HG03460 (cell line): ENCODE data around the gene STK11IP.
A peak's percentile ranks its signal among the peaks of the same experiment; 100 is the strongest.

Experiments
- ATAC-seq: cut with Tn5 transposase; IDR thresholded peaks from one replicate; pipeline ENCODE4 v1.9.1; 2021; ENCODE audit not compliant: unreplicated experiment

STK11IP gene

DNA sequence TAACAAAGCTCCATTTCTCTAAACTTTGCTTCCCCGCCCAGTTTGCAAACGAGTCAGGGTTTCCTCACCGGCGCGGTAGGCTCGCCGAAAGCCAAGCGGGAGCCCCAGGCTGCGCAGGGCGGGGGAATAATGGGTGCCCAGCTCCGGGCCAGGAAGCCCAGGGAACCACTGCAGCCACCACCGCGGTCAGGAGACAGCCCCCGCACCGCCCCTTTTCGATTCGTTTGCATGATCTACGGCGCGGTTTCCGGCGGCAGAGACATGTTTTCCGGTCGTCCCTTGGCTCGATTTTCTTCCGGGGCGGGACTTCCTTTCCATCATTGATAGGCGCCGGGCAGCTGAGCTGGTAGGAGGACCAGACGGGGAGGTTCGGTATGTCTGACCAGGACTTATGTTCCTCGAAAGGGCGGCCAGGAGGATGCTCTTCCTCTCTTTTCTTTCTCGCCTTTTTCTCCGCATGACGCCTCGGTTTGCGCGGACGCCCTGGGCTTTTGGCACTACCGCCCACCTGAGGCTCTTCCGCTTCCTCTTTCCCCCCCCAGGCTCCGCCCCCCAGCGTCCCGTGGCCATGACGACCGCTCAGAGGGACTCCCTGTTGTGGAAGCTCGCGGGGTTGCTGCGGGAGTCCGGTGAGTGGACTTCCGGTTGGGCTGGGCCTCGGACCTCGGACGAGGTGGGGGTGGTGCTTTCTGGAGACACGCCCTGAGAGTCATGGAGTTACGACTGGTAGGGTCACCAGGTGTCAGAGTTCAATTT lies at the start of gene STK11IP:
Gene STK11IP, plus strand, starts transcription at position 306 of the 756 bp plus-strand sequence. Its CDS starts 263 bp downstream, at position 569.
- peak; percentile 94 for ATAC-seq

GRCh38 chr2:219548990-219549389 lies 48.7 kb upstream of the STK11IP start:
- ATAC-seq = no peak

DNA sequence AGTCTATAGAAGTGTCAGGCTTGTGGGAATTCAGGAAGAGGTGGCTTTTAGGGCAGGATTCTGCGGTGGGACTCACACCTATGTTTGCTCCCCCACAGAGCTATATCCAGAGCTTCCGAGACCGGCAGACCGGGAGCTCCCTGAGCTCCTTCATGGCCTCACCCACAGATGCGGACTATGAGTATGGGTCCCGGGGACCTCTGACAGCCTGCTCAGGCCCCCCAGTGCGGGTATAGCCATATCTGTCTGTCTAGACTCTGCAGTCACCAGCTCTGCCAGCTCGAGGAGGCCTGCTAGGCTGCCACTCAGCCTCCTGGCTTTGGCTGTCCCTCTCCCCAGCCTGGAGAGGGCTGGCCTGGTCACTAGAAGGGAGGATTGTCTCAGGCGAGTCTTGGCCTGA lies 48.0 kb upstream of the STK11IP start:
- no peak for ATAC-seq

GRCh38 chr2:219551441-219552381 lies 45.9 kb upstream of the STK11IP start:
- peak; percentile 22 for ATAC-seq

DNA sequence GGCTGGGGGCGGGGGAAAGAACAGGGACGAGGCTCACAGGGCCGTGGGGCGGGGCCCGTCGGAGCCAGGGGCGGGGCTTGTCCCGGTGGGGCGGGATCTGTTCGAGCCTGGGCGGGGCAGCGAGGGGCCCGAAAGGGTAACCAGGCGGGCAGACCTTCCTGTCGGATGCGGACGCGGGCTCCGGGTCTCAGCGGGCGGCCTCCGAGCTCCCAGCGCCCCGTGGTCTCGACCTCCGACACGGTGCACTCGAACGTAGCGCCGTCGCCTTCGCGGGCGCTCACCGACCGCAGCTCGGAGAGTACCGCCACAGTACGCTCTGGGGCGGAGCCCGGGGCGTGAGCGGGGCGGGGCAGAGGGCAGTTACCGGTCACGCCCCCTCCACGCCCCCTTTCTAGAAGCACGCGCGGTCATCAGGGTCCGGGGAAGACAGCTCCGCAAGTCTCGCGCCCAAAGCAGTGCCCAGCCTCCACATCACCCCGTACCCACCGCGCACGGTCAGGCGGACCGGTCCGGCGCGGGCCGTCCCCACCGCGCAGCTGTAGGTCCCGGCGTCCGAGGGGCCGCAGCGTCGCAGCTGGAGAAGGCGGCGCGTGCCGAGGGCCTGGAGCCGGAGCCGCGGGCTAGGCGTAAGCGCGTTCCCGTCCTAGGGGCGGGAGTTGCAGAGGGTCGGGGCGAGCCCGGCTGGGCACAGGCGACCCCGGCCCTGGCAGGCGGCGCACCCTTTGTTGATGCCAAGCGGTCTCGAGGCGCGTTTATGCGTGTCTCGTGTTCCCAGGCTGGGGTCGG lies 45.1 kb upstream of the STK11IP start:
- ATAC-seq = peak; percentile 91

DNA sequence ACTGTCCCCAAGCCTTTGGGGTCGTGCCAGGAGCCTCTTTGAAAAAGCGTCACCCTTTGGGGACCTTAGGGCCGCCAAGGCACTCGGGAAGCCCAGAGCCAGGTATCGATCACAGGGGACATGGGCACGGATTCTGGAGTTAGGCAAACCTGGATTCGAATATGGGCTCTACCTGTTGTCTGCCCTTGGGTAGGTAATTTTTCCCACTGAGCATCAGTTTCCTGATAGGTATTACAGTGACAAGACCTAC lies 44.6 kb upstream of the STK11IP start:
- ATAC-seq = no peak

GRCh38 chr2:219553463-219553963 lies 44.1 kb upstream of the STK11IP start:
- no peak for ATAC-seq

DNA sequence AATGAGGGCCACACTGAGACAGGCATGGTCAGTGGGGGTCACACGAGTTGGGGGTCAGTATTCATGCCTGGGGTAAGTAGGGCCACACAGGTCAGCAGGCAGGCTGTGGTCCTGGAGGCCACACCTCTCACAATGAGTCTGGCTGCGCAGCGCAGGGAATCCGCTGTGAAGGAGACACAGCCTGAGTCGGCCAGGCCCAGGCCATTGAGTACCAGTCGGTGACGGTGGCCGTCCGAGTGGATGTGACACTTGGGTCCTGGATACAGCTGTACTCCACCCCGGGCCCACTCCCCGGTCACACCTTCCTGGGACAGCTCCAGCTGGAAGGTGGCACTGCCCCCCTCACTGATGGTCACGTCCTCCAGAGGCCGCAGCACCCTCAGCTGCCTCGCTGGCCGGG lies 43.3 kb upstream of the STK11IP start:
- no peak for ATAC-seq

- no peak for ATAC-seq
These were observed 41.7 kb upstream of the STK11IP start for GRCh38 chr2:219555956-219556355.

DNA sequence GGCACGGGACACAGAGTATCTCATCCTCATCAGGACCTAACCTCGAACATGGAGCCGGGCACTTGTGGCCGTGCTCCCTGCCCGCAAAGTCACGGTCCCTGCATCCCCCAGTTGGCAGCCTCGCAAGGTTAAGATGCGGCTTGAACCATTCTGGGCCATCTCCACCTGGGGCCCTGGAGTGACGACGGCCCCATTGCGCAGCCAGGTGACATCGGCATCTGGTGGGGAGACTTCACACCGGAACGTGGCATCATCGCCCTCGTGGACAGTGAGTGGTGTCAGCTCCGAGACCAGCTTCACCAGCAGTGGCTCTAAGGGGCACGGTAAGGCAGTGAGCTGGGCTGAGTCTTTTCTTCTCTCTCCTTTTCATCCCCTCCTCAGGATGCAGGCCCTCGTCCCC lies 41.2 kb upstream of the STK11IP start:
- no peak for ATAC-seq

GRCh38 chr2:219557320-219557719 lies 40.3 kb upstream of the STK11IP start:
- ATAC-seq = no peak

GRCh38 chr2:219557791-219558785 lies 39.6 kb upstream of the STK11IP start:
- ATAC-seq = no peak

GRCh38 chr2:219559156-219559915 lies 38.3 kb upstream of the STK11IP start:
- no peak for ATAC-seq

- peak; percentile 61 for ATAC-seq
These were observed 37.4 kb upstream of the STK11IP start for GRCh38 chr2:219560037-219560892.

DNA sequence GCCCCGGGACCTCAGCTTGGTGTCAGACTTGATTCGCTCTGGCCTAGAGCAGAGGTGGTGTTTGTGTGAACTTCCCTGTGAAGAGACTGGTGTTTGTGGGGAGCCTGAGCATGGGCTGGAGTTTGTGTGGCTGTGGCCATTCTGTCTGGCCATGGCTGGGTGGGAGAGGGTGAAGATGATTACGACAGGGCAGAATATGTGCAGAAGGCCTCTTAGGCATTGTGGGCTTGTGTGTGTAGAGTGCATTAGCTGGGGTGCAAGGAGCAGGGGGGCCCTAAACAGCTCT lies 36.8 kb upstream of the STK11IP start:
- no peak for ATAC-seq

GRCh38 chr2:219561179-219562048 lies 36.2 kb upstream of the STK11IP start:
- ATAC-seq = no peak
